ENCODE results near the gene FEZ2.
A peak's percentile ranks its signal among the peaks of the same experiment; 100 is the strongest.
"Not testable (repeated sequence)": the region's sequence is repeated elsewhere in the genome, so short reads cannot be mapped to it uniquely, and the experiment has no call there.

Gene FEZ2

DNA sequence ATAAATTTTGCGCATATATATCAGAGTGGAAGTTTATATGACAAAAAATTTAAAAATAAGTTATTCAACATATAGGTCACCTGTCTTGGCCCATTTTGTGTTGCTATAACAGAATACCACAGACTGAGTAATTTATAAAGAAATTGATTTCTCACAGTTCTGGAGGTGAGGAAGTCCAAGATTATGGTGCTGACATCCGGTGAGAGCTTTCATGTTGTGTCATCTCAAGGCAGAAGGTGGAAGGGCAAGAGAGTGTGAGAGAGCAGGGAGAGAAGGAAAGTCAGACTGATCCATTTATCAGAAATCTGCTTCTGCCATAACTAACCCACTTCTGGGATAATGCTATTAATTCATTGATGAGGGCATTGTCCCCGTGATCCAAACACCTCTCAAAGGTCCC is 9.0 kb upstream of the FEZ2 start:
- Mint-ChIP-seq H3K36me3 (no peaks in the 10 kb centered on the region), H3K27me3 (peaks cover 26% of the 10 kb centered on the region), H3K4me1 (no peaks in the 10 kb centered on the region), H3K27ac (no peak overlapping the region), H3K9me3 (no peaks in the 10 kb centered on the region), H3K4me3 (no peak overlapping the region)
- CTCF ChIA-PET: no interaction called here
- no peak for DNase-seq

DNA sequence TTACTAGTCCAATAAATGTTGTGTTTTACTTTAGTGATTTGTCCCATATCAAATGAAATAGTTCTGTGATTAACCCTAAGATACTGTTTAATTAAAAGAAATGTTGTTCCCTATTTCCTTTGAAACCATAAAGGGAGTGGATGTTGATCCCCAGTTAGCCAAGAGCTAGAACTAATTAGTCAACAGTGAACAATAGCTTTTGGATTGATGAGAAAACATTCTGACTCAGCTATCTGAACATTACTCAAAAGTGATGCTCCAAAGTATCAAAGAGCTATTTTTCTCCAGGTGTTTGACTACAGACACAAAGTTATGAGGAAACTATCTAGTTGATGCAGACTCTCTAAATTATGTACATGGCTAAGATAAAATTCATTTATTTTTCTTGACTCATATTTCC is 7.3 kb upstream of the FEZ2 start:
- CTCF ChIA-PET: interaction anchor here (0.7 kb wide), 1 partner anchor 47 kb away, joined by 3 read pairs; no protein-coding TSS in a partner anchor
- H3K4me3 Mint-ChIP-seq: no peak overlapping the region
- no peak overlapping the region for H3K27ac Mint-ChIP-seq
- H3K36me3 Mint-ChIP-seq: no peaks in the 10 kb centered on the region
- H3K9me3 Mint-ChIP-seq: no peaks in the 10 kb centered on the region
- DNase-seq: no peak
- no peaks in the 10 kb centered on the region for H3K4me1 Mint-ChIP-seq
- peaks cover 18% of the 10 kb centered on the region for H3K27me3 Mint-ChIP-seq

- peaks cover 14% of the 10 kb centered on the region for H3K27me3 Mint-ChIP-seq
- H3K4me1 Mint-ChIP-seq, DNase-seq, H3K36me3 Mint-ChIP-seq, H3K9me3 Mint-ChIP-seq, CTCF ChIA-PET, H3K27ac Mint-ChIP-seq, H3K4me3 Mint-ChIP-seq: not testable (repeated sequence)
Observed at GRCh38 chr2:36603629-36604028, 5.7 kb upstream of the FEZ2 start.

GRCh38 chr2:36597003-36597531 is 901 bp downstream of the FEZ2 start:
- Mint-ChIP-seq H3K9me3 (no peaks in the 10 kb centered on the region), H3K4me3 (peak overlapping the region; percentile 88), H3K27me3 (no peaks in the 10 kb centered on the region), H3K36me3 (peaks cover 5% of the 10 kb centered on the region), H3K4me1 (peaks cover 25% of the 10 kb centered on the region), H3K27ac (peak overlapping the region; percentile 81)
- DNase-seq: no peak
- CTCF ChIA-PET: no interaction called here

DNA sequence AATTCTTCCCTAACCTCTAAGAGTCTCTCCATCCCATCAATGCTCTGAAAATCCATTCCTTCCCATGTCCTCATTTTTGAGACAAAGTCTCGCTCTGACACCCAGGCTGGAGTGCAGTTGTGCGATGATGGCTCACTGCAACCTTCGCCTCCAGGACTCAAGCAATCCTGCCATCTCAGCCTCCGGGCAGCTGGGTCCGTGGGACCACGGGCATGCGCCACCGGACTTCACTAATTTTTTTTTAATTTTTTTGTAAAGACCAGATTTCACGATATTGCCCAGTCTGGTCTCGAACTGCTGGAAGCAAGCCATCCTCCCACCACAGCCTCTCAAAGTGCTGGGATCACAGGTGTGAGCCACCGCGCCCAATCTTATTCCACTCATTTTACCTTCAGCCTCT is 1.6 kb downstream of the FEZ2 start:
- no peak overlapping the region for H3K27ac Mint-ChIP-seq
- peaks cover 5% of the 10 kb centered on the region for H3K36me3 Mint-ChIP-seq
- CTCF ChIA-PET: no interaction called here
- H3K9me3 Mint-ChIP-seq: no peaks in the 10 kb centered on the region
- no peak overlapping the region for H3K4me3 Mint-ChIP-seq
- DNase-seq: no peak
- H3K27me3 Mint-ChIP-seq: no peaks in the 10 kb centered on the region
- H3K4me1 Mint-ChIP-seq: peaks cover 25% of the 10 kb centered on the region

- peaks cover 25% of the 10 kb centered on the region for H3K4me1 Mint-ChIP-seq
- CTCF ChIA-PET: no interaction called here
- H3K27ac Mint-ChIP-seq: no peak overlapping the region
- no peak overlapping the region for H3K4me3 Mint-ChIP-seq
- no peaks in the 10 kb centered on the region for H3K9me3 Mint-ChIP-seq
- H3K36me3 Mint-ChIP-seq: peaks cover 7% of the 10 kb centered on the region
- DNase-seq: no peak
- H3K27me3 Mint-ChIP-seq: no peaks in the 10 kb centered on the region
Observed at GRCh38 chr2:36594849-36595248, 3.1 kb downstream of the FEZ2 start.

- Mint-ChIP-seq H3K27ac (no peak overlapping the region), H3K4me3 (no peak overlapping the region), H3K9me3 (no peaks in the 10 kb centered on the region), H3K4me1 (no peaks in the 10 kb centered on the region), H3K27me3 (no peaks in the 10 kb centered on the region), H3K36me3 (peaks cover 24% of the 10 kb centered on the region)
- CTCF ChIA-PET: no interaction called here
- no peak for DNase-seq
Observed at GRCh38 chr2:36589230-36589630, 8.7 kb downstream of the FEZ2 start.

GRCh38 chr2:36587556-36587955 is 10.4 kb downstream of the FEZ2 start:
- Mint-ChIP-seq H3K9me3 (no peaks in the 10 kb centered on the region), H3K36me3 (peaks cover 33% of the 10 kb centered on the region), H3K4me1 (no peaks in the 10 kb centered on the region), H3K27me3 (no peaks in the 10 kb centered on the region), H3K4me3 (no peak overlapping the region), H3K27ac (no peak overlapping the region)
- no peak for DNase-seq
- CTCF ChIA-PET: no interaction called here

DNA sequence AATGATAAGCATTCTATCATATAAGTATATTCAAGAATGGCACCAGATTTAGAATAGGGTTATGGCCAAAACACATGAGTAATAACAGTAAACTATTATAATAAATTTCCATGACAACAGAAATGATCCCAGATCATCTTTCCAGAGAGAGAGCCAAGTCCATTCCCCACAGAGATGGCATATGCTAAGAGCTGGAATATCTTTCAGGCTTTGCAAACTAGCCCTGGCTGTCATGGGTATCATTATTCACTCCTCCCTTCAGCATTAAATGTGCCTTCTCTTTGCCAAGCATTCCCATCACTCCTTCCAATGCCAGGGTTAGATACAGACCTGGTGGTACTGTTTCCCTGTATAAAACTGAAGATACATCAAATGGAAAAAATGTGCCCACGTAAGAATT is 10.9 kb downstream of the FEZ2 start:
- CTCF ChIA-PET: no interaction called here
- DNase-seq: no peak
- peaks cover 36% of the 10 kb centered on the region for H3K36me3 Mint-ChIP-seq
- H3K4me1 Mint-ChIP-seq: no peaks in the 10 kb centered on the region
- H3K27ac Mint-ChIP-seq: no peak overlapping the region
- no peaks in the 10 kb centered on the region for H3K9me3 Mint-ChIP-seq
- H3K4me3 Mint-ChIP-seq: no peak overlapping the region
- no peaks in the 10 kb centered on the region for H3K27me3 Mint-ChIP-seq

- H3K4me3 Mint-ChIP-seq: no peak overlapping the region
- no peak overlapping the region for H3K27ac Mint-ChIP-seq
- DNase-seq: no peak
- H3K4me1 Mint-ChIP-seq: no peaks in the 10 kb centered on the region
- no peaks in the 10 kb centered on the region for H3K27me3 Mint-ChIP-seq
- CTCF ChIA-PET: no interaction called here
- peaks cover 39% of the 10 kb centered on the region for H3K36me3 Mint-ChIP-seq
- H3K9me3 Mint-ChIP-seq: no peaks in the 10 kb centered on the region
Observed at GRCh38 chr2:36586672-36587071, 11.3 kb downstream of the FEZ2 start.

GRCh38 chr2:36584148-36584794 is 13.7 kb downstream of the FEZ2 start:
- DNase-seq: no peak
- no peak overlapping the region for H3K27ac Mint-ChIP-seq
- no peaks in the 10 kb centered on the region for H3K27me3 Mint-ChIP-seq
- peaks cover 57% of the 10 kb centered on the region for H3K36me3 Mint-ChIP-seq
- H3K4me3 Mint-ChIP-seq: no peak overlapping the region
- H3K9me3 Mint-ChIP-seq: no peaks in the 10 kb centered on the region
- peaks cover 2% of the 10 kb centered on the region for H3K4me1 Mint-ChIP-seq
- CTCF ChIA-PET: no interaction called here

- H3K9me3 Mint-ChIP-seq: no peaks in the 10 kb centered on the region
- H3K27ac Mint-ChIP-seq: no peak overlapping the region
- peaks cover 14% of the 10 kb centered on the region for H3K4me1 Mint-ChIP-seq
- no peak for DNase-seq
- no peak overlapping the region for H3K4me3 Mint-ChIP-seq
- H3K36me3 Mint-ChIP-seq: peaks cover 66% of the 10 kb centered on the region
- no peaks in the 10 kb centered on the region for H3K27me3 Mint-ChIP-seq
- CTCF ChIA-PET: no interaction called here
Observed at GRCh38 chr2:36582951-36583350, 15.0 kb downstream of the FEZ2 start.

- CTCF ChIA-PET: no interaction called here
- Mint-ChIP-seq H3K36me3 (peaks cover 68% of the 10 kb centered on the region), H3K27me3 (no peaks in the 10 kb centered on the region), H3K4me3 (no peak overlapping the region), H3K27ac (no peak overlapping the region), H3K4me1 (peaks cover 14% of the 10 kb centered on the region), H3K9me3 (no peaks in the 10 kb centered on the region)
- DNase-seq: no peak
Observed at GRCh38 chr2:36582538-36582937, 15.4 kb downstream of the FEZ2 start.

DNA sequence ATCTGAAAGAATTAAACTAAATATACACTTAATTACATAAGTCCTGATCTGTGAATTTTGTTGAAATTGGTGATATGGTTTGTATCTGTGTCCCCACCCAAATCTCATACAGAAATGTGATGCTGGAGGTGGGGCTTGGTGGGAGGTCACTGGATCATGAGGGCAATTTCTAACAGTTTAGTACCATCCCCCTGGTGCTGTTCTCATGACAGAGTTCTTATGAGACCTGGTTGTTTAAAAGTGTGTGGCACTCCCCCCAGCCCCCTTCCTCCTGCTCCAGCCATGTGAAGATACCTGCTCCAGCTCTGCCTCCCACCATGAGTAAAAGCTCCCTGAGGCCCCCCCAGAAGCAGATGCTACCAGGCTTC is 18.7 kb downstream of the FEZ2 start:
- Mint-ChIP-seq H3K4me1 (peaks cover 14% of the 10 kb centered on the region), H3K27ac (peak overlapping the region; percentile 43), H3K9me3 (no peaks in the 10 kb centered on the region), H3K27me3 (no peaks in the 10 kb centered on the region), H3K36me3 (peaks cover 71% of the 10 kb centered on the region), H3K4me3 (no peak overlapping the region)
- no peak for DNase-seq
- CTCF ChIA-PET: no interaction called here

DNA sequence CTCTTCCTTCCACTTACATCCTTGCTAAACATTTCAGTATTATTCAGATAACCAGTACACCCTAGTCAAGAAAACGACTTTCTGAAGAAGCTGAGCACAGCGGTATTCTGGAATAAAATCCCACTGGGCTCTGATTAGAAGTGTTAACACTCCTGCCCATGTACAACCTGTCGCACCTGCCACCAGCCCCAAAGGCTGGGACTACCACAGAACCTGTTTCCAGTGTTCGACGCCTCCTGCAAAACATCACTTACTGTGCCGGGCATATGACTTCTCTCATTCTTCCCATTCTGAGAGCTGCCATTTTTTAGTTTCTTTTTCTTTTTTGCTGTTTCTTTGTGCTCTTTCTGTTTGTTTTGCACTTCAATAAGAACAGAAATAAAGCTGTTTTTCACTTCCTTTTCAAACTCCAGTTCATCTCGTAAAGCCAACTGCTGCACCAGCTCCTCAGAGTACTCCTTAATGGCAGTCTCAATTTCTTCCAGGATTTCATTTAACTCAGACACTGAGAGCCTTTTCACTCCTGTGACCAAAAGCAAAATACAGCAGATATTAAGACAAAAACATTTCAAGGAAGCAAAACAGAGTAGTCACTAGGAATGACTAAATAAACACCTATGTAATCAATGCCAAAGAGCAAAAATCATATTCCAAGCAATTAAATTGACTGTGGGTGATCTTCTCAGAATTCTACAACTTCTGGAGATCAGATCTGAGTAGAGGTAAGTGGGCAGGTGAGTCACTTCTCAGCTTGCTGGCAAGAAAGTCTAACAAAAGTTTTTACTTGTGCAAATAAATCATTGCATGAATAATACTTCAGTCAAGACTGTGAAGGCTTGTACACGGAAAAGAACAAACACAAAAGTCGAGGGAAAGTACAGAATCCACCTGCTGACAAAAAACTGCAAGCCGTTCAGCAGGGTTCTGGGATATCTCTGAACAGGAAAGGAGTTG is 19.3 kb downstream of the FEZ2 start:
- H3K4me3 Mint-ChIP-seq: no peak overlapping the region
- H3K4me1 Mint-ChIP-seq: peaks cover 14% of the 10 kb centered on the region
- no peaks in the 10 kb centered on the region for H3K27me3 Mint-ChIP-seq
- CTCF ChIA-PET: no interaction called here
- H3K9me3 Mint-ChIP-seq: no peaks in the 10 kb centered on the region
- peak overlapping the region; percentile 43 for H3K27ac Mint-ChIP-seq
- no peak for DNase-seq
- peaks cover 69% of the 10 kb centered on the region for H3K36me3 Mint-ChIP-seq

Measured in activated naive CD4-positive, alpha-beta T cell treated with anti-CD3 and anti-CD28 coated beads, Interleukin-2, amount 10 ng/mL, durations not matched to agents 7 days and 5 days (primary cell).